Measurements from ENCODE around the gene RNPEPL1. TPM values are rescaled to one million over a fixed set of nuclear protein-coding genes. Genes with fewer than 3 reads are reported as not detected.

Gene RNPEPL1
- total RNA-seq, 3 donors from 2014 or later: 22.4 to 57.9 (median 42.3) TPM

- TF ChIP-seq POLR2A (IDR thresholded peaks at IDR 0.05) (no peak), CTCF (IDR thresholded peaks at IDR 0.05) (no peak), POLR2AphosphoS5 (IDR thresholded peaks at IDR 0.05) (no peak)
- H3K4me3 ChIP-seq: no peak overlapping the region
- intact Hi-C loops (cut with DNase I; ENCODE audit: low total_unique reads): no loop called here
- peaks cover 3 to 4% of the 10 kb centered on the region in 2 donors for H3K9me3 ChIP-seq
- H3K27me3 ChIP-seq: no peaks in the 10 kb centered on the region
- no peaks in the 10 kb centered on the region for H3K4me1 ChIP-seq
- peak in 1 of 2 donors; percentile 24 for DNase-seq (ENCODE audit: low spot score in 2 of 2)
- no peak overlapping the region for H3K27ac ChIP-seq
- H3K36me3 ChIP-seq: peaks cover 8% of the 10 kb centered on the region
Observed at GRCh38 chr2:240526521-240526920, 41.8 kb upstream of the RNPEPL1 start.

- Histone ChIP-seq H3K4me3 (no peak overlapping the region), H3K27me3 (no peaks in the 10 kb centered on the region), H3K4me1 (no peaks in the 10 kb centered on the region), H3K36me3 (peaks cover 8% of the 10 kb centered on the region), H3K9me3 (peaks cover 4 to 10% of the 10 kb centered on the region in 2 donors), H3K27ac (no peak overlapping the region)
- TF ChIP-seq CTCF (IDR thresholded peaks at IDR 0.05) (no peak), POLR2AphosphoS5 (IDR thresholded peaks at IDR 0.05) (no peak), POLR2A (IDR thresholded peaks at IDR 0.05) (no peak)
- no peak for DNase-seq (ENCODE audit: low spot score in 2 of 2)
- intact Hi-C loops (cut with DNase I; ENCODE audit: low total_unique reads): no loop called here
Observed at GRCh38 chr2:240527153-240527750, 41.0 kb upstream of the RNPEPL1 start.

GRCh38 chr2:240528406-240529040, 39.8 kb upstream of the RNPEPL1 start:
- Histone ChIP-seq H3K27me3 (no peaks in the 10 kb centered on the region), H3K9me3 (peaks cover 10 to 21% of the 10 kb centered on the region in 2 donors), H3K4me1 (no peaks in the 10 kb centered on the region), H3K36me3 (peaks cover 8% of the 10 kb centered on the region), H3K27ac (no peak overlapping the region), H3K4me3 (no peak overlapping the region)
- intact Hi-C loops (cut with DNase I; ENCODE audit: low total_unique reads): no loop called here
- DNase-seq (ENCODE audit: low spot score in 2 of 2): peak in 1 of 2 donors; percentile 42
- TF ChIP-seq POLR2A (IDR thresholded peaks at IDR 0.05) (no peak), CTCF (IDR thresholded peaks at IDR 0.05) (no peak), POLR2AphosphoS5 (IDR thresholded peaks at IDR 0.05) (no peak)

- no peaks in the 10 kb centered on the region for H3K4me1 ChIP-seq
- peaks cover 10 to 21% of the 10 kb centered on the region in 2 donors for H3K9me3 ChIP-seq
- peak in 1 of 2 donors; percentile 27 for DNase-seq (ENCODE audit: low spot score in 2 of 2)
- H3K27me3 ChIP-seq: no peaks in the 10 kb centered on the region
- peaks cover 8% of the 10 kb centered on the region for H3K36me3 ChIP-seq
- intact Hi-C loops (cut with DNase I; ENCODE audit: low total_unique reads): no loop called here
- no peak for TF ChIP-seq POLR2AphosphoS5 (IDR thresholded peaks at IDR 0.05)
- TF ChIP-seq CTCF (IDR thresholded peaks at IDR 0.05): no peak
- TF ChIP-seq POLR2A (IDR thresholded peaks at IDR 0.05): no peak
- H3K4me3 ChIP-seq: no peak overlapping the region
- H3K27ac ChIP-seq: no peak overlapping the region
Observed at GRCh38 chr2:240529344-240529999, 38.8 kb upstream of the RNPEPL1 start.

- Histone ChIP-seq H3K9me3 (peaks cover 10 to 21% of the 10 kb centered on the region in 2 donors), H3K27ac (no peak overlapping the region), H3K36me3 (peaks cover 8% of the 10 kb centered on the region), H3K4me3 (no peak overlapping the region), H3K27me3 (no peaks in the 10 kb centered on the region), H3K4me1 (no peaks in the 10 kb centered on the region)
- TF ChIP-seq CTCF (IDR thresholded peaks at IDR 0.05): no peak
- no peak for TF ChIP-seq POLR2AphosphoS5 (IDR thresholded peaks at IDR 0.05)
- no peak for TF ChIP-seq POLR2A (IDR thresholded peaks at IDR 0.05)
- intact Hi-C loops (cut with DNase I; ENCODE audit: low total_unique reads): no loop called here
- peak in 1 of 2 donors; percentile 9 for DNase-seq (ENCODE audit: low spot score in 2 of 2)
Observed at GRCh38 chr2:240530181-240530580, 38.1 kb upstream of the RNPEPL1 start.

All from breast epithelium (tissue), 4 donors.